HTR-8/SVneo (cell line): Measurements from ENCODE around the gene SEPTIN10.
A peak's percentile ranks its signal among the peaks of the same experiment; 100 is the strongest.

Source experiments
- DNase-seq: peaks from one replicate; pipeline ENCODE4 v3.0.0; 2011; ENCODE audit warnings: low spot score, mixed read lengths; ENCODE audit not compliant: insufficient read length
- FAIRE-seq: peaks from 2 replicates; lab custom pipeline; 2011; peaks lifted over from hg19 to GRCh38; lab: Jason Lieb, UNC

The SEPTIN10 gene

DNA sequence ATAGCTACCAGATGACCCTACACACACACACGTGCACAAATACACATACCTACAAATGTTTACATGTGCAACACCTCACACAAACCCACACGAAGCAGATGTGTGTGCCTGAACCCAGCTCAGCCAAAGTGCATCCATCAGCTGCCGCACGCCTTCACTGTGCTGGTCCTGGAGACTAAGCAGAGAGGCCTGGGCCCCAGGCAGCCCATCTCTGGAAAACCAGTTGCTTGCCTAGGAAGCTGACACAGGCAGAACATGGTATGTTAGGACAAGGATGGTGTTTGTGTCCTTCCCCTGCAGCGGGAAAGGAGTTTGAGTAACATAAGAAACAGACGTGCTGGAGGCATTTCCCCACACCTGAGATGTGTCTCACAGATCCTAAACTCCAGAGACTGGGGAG lies 86.7 kb downstream of the SEPTIN10 start:
- peak; percentile 51 for FAIRE-seq
- no peak for DNase-seq

DNA sequence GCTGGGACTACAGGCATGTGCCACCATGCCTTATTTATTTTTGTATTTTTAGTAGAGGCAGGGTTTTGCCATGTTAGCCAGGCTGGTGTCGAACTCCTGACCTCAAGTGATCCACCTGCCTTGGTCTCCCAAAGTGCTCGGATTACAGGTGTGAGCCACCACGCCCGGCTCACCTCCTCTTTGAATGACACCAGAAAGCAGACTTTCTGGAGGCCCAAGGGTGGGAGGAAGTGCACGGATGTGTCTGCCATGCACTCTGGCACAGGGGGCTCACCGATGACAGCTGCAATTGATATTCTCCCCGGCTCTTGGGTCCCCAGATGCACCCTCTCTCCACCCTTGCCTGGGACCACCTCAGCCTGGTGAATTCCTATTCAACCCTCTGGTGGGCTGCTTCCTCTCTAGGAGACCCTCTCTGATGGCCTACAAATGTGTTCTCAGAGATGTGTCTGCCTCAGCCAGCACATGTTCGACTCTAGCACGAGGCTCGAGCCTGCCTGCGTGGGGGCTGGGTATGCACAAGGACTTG lies 87.3 kb downstream of the SEPTIN10 start:
- DNase-seq (no peak), FAIRE-seq (no peak)

DNA sequence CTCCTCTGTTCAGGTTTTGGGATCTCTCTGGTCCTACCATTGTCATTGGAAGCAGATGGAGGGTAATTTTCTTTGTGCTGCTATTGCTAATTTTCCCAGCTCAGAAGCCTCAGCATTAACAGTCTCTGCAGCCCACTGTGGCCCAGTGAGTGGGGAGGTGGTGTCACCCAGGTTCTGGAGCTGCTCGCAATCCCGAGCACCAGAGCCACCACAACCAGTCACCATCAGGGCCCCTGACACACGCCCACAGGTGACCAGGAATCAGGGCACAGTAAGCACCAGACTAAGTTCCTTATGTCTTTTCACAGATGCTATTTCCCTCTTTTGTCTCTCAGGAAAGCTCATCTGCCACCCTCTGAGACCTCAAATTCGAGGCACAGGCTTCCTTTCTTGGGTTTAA lies 87.9 kb downstream of the SEPTIN10 start:
- FAIRE-seq, result no peak
- no peak for DNase-seq

DNA sequence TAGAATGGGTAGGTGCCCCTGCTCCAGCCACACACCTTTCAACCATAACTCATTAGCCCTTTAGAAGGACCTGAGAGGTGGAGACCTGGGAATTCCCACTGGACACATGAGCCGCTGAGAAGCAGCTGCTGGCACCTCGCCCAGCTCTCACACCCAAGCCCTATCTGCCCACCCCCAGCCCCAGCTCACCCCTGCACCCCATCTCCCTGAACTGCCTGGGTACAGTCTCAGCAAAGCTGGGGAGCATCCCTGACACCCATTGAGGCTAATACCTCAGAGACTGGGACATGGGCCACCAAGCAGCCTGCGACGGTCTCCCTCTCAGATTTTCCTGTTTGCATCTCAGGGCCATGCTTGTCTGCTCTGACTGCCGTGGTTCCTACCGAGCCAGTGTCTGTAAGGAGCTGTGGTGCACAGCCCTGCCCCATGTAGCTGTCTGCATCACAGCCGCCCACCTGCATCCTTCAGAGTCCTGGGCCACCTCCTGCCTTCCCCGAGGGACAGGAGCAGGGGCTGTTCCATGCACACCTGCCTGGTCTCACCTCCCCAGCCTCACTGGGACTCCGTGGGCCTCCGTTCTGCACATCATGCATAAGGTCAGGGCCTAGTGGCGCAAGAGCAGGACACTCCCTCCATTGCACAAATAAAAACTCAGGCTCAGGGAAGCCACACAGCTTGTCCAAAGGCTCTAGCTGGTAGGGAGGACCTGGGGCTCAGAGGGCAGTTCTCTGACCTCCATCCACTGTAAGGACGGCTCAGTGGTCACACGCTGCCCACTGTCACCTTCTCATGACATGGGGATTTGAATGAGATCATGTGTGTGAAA lies 90.0 kb downstream of the SEPTIN10 start:
- DNase-seq, result no peak
- FAIRE-seq, result no peak

DNA sequence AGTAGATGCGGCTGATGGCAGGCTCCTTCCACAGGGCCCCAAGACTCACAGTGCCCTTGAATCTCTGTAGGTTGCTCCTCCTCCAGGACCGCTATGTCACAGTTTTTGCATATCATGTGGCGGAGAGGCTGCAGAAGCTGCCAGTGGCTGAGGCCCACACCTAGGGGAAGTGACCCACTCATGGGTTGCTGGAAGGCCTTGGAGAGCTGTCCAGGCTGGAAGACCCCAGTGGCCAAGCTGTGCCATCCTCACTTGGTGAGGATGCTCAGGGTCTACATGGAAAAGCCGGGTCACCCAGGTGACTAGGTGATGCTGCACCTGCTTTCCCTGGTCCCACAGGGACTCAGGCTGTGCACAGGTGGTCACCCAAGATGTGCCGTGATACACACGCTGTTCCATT lies 90.6 kb downstream of the SEPTIN10 start:
- DNase-seq (no peak), FAIRE-seq (no peak)

- DNase-seq (no peak), FAIRE-seq (no peak)
Observed at GRCh38 chr2:109522063-109522374, 91.7 kb downstream of the SEPTIN10 start.

GRCh38 chr2:109521233-109522062 lies 92.3 kb downstream of the SEPTIN10 start:
- no peak for FAIRE-seq
- DNase-seq, result no peak

- FAIRE-seq, result no peak
- no peak for DNase-seq
Observed at GRCh38 chr2:109519513-109519912, 94.3 kb downstream of the SEPTIN10 start.

DNA sequence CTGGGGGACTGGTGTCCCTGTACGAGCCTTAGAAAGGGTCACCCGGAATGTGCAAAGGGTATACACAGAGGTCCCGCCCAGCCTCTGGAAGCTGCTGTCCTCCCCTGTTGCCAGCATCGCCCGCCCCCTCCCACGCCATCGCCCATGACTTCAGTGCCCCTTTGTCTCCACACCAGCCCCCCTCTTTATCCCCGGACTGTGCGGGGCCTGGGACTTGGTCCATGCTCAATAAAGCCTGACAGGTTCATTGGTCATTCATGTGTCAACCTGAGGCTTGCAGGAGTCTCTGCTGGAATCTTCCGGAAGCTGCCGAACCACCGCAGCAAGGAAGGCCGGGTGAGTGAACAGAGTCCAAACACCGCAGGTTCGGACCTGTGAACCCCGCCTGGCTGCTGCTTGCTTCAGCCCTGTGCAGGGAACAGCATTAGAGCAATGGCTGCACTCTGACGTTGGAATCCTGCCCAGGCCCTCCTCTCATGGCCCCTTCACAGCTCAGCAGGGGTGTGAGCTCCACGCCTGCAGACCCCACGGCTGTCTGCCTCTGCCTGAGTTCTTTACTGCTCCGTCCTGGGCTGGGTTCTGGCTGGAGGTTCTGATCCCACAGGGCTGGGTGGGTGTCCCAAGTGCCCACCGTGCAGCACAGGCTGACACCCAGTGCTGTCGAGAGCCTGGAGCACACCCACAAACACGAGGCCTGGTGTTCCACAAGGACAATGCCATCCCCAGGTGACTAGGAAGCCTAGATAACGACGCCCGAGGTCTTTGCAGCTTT lies 96.5 kb downstream of the SEPTIN10 start:
- FAIRE-seq (no peak), DNase-seq (no peak)

DNA sequence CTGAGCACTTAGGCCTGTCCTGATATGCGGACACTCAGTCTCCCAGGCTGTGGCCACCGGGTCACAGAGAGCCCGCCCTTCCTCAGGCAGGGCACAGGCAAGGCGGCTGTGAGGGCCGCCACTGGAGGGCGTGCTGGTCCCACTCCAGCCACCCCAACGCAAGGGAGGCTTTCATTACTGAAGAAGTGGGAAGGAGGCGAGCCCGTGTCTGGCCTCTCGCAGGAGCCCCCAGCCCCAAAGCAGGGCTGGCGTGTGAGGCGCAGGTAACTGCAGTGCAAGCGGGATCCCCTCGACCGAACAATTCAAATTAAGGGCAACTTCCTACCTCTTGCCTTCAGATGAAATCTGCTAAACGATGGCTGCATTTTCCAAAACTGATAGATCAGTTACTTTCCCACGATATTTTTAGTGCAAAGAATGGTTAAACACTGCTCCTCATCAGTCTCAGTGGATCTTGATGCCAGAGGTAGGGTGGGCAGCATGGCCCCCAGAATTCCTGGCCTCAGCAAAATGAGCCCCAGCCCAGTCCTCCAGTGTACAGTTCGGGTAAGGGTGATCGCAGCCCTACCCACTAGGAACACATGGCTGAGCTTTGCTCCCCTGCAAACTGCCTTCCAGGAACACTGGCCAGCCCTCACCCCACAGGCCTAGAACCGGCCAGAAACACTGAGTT lies 97.2 kb downstream of the SEPTIN10 start:
- DNase-seq, result peak; percentile 89
- FAIRE-seq, result peak; percentile 85

GRCh38 chr2:109514857-109515256 lies 98.9 kb downstream of the SEPTIN10 start:
- no peak for FAIRE-seq
- no peak for DNase-seq

DNA sequence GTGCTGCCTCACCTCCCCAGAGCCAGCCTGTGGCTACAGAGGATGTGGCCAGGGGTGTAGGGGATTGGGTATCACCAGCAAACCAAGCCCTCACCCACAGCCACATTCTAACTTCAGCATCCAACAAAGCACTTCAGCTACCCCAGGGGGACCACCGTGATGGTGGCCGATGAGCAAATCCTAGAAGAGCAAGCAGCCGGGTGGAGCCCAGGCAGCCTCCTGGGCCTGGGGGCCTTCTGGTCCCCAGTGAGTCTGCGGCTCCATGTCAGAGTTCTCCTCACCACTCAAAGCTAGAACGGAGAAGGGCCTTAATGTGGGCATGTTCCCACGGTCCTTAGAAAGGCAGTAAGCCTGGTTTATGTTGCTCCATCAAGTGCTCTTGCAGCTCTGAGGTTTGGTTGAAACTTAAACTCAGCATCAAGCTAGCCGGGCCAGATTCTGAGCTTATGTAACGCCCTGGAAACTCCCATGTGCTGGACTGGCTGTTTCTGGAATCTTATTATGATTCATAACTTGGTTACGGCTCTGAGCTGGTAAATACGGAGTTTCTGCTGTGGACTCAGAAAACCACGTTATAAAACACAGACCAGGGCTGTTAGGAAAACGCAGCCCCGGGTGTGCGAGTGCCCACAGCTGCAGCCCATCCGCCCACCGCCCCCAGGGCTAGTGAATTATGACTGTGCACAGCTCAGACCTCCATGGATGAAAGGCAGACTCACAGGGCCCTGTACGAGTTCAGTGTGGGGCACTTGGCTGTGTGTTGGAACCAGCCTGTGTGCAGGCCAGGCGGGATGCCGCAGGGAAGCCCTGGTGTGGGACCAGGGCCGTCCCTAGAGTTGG lies 99.8 kb downstream of the SEPTIN10 start:
- peak; percentile 57 for DNase-seq
- FAIRE-seq, result no peak

GRCh38 chr2:109513230-109513629 lies 100.5 kb downstream of the SEPTIN10 start:
- FAIRE-seq, result peak; percentile 99
- no peak for DNase-seq

DNA sequence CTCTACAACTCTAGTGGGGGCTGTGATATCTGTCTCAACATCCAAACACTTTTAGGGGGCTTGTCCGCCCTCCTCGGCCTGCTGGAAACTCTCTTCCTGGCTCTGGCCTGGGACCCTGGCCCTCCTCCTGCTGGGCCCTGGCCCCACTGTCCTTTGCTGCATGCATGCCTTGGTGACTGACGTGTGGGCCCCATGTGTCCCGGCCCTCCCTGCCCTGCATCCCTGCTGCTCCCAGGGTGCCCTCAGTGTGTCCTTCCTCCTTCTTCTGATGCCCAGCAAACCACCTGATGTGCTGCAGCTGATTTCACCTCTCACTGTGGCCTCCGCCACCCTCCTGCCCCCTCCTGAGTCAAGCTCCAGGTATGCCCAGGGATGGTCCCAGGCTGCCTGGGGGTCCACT lies 101.7 kb downstream of the SEPTIN10 start:
- FAIRE-seq (no peak), DNase-seq (no peak)

DNA sequence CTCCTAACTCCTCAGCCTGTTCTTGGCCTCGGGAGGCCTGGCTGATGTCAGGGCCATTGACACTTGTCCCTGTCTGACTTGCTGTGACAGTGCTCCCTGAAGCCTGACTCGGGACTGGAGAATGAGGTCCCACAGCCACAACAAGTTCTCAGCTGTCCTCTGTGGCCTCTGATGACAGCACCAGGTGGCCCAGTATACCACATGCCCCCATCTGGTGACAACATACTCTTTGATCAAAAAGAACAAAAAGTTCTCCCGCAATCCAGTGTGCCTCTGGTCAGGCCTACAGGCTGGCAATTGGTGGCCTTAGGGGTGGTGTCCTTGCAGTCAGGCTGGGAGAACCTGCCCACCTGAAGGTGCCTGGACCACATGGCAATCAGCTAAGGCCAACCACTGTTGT lies 102.6 kb downstream of the SEPTIN10 start:
- DNase-seq (no peak), FAIRE-seq (no peak)

GRCh38 chr2:109510136-109511028 lies 103.4 kb downstream of the SEPTIN10 start:
- DNase-seq, result peak; percentile 89
- no peak for FAIRE-seq

DNA sequence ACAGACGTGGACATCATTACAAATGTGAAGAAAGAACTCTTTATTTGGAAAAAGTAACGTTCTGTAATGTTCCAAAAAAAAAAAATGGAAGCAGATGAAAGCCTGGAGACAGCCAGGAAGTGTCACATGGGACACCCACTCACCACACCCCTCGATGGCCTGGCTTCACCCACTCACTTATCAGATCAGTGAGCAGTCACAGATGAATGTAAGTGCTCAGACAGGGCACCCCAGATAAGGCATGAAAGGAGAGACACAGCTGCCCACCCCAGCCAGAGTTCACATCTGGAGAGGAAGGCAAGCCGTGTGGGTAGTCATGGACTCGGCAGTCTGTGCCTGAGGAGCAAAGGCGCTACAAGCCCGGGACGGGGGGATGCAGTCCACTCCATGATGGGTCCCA lies 105.2 kb downstream of the SEPTIN10 start:
- no peak for DNase-seq
- FAIRE-seq, result no peak

- FAIRE-seq (no peak), DNase-seq (no peak)
Observed at GRCh38 chr2:109507828-109508227, 105.9 kb downstream of the SEPTIN10 start.
